Caco-2 (cell line): ENCODE measurements around the gene SORL1-AS1.

Experiments
- BruUV-seq: library from RNA; stranded (reverse); fragments of 400-500 nt; replicated peaks from 2 replicates; lab custom pipeline; 2021; lab: Mats Ljungman, UMichigan
- CTCF ChIA-PET: fragments of 300-600 bp; sonication (Branson Sonifier 250); formaldehyde crosslinking; loops from one replicate; lab custom pipeline; 2022; ENCODE audit warnings: antibody characterized with exemption; lab: Charles Lee
- POLR2A ChIA-PET: fragments of 300-600 bp; sonication (Branson Sonifier 250); formaldehyde crosslinking; loops from one replicate; lab custom pipeline; 2022; ENCODE audit warnings: antibody characterized with exemption; lab: Charles Lee
- DNase-seq, 2 experiments: peaks; one replicate each; pipeline versions ENCODE4 v3.0.0 to v3.0.0-alpha.2; 2020 to 2022
- H3K27me3 ChIP-seq: replicated peaks from 2 replicates; pipeline ENCODE4 v1.6.0; 2011; ENCODE audit warnings: low read length; ENCODE audit not compliant: control insufficient read depth, insufficient read depth
- H3K36me3 ChIP-seq: 2 replicates; pipeline ENCODE4 v1.5.1; 2011; ENCODE audit warnings: low read length; ENCODE audit not compliant: control insufficient read depth, insufficient read depth
- H3K4me1 ChIP-seq: fragments of 250-450 bp; sonication (Bioruptor Pico); 2 replicates; pipeline ENCODE4 v1.5.1; 2020; ENCODE audit warnings: mild to moderate bottlenecking
- H3K4me3 ChIP-seq: 2 replicates; pipeline ENCODE4 v1.5.1; 2011; ENCODE audit warnings: low read depth, mild to moderate bottlenecking, control low read depth, low read length
- H3K9me3 ChIP-seq: fragments of 250-450 bp; sonication (Bioruptor Pico); 2 replicates; pipeline ENCODE4 v1.5.1; 2020; ENCODE audit warnings: mild to moderate bottlenecking, moderate library complexity
- H3K27ac Mint-ChIP-seq: one replicate; pipeline ENCODE4 v1.8.0; 2022; ENCODE audit warnings: mixed read lengths; ENCODE audit not compliant: unreplicated experiment
- H3K27me3 Mint-ChIP-seq: one replicate; pipeline ENCODE4 v1.8.0; 2022; ENCODE audit warnings: mixed read lengths; ENCODE audit not compliant: insufficient read depth, unreplicated experiment
- H3K36me3 Mint-ChIP-seq: one replicate; pipeline ENCODE4 v1.8.0; 2022; ENCODE audit warnings: mild to moderate bottlenecking, mixed read lengths; ENCODE audit not compliant: insufficient read depth, unreplicated experiment
- H3K4me1 Mint-ChIP-seq: one replicate; pipeline ENCODE4 v1.8.0; 2022; ENCODE audit warnings: low read depth, mixed read lengths; ENCODE audit not compliant: unreplicated experiment
- H3K4me3 Mint-ChIP-seq: one replicate; pipeline ENCODE4 v1.8.0; 2022; ENCODE audit warnings: mild to moderate bottlenecking, moderate library complexity, mixed read lengths; ENCODE audit not compliant: unreplicated experiment
- H3K9me3 Mint-ChIP-seq: one replicate; pipeline ENCODE4 v1.8.0; 2022; ENCODE audit warnings: mixed read lengths; ENCODE audit not compliant: unreplicated experiment
- intact Hi-C: fragments of 100-400 bp; cut with micrococcal nuclease; formaldehyde crosslinking; loops from one replicate; pipeline ENCODE4 v1.10.0; 2022; ENCODE audit not compliant: unreplicated experiment
- TF ChIP-seq, protein P1 (sequence below), 2 experiments: fragments of 200-600 bp in 1 of 2; IDR thresholded peaks; 1 replicate in 1 of 2; 2 replicates in 1 of 2; pipeline versions ENCODE4 v1.5.1 to v1.8.0; 2011 to 2022; ENCODE audit warnings: antibody characterized with exemption in 1 of 2, control low read depth in 1 of 2, inconsistent platforms in 1 of 2, low read depth in 1 of 2, low read length in 1 of 2, mild to moderate bottlenecking in 1 of 2, moderate library complexity in 1 of 2; ENCODE audit not compliant: insufficient read depth in 1 of 2, severe bottlenecking in 1 of 2, unreplicated experiment in 1 of 2

The SORL1-AS1 gene

DNA sequence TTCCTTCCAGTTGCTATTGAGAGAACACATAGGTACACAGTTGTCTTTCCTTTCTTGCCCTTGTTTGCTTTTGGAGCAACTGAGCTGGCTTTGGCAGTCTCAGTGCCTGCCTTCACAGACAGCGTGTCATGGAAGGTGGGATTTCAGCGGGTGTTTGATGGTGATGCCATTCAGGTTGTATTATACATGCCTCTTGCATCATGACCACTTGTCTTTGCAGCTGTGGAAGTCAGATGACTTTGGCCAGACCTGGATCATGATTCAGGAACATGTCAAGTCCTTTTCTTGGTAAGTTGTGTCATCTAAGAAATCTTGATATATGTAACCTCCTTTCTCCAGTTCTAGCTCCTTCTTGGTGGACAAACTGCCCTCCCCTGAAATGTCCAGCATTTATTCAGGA lies 37.1 kb upstream of the SORL1-AS1 start:
- Histone ChIP-seq H3K9me3 (no peaks in the 10 kb centered on the region), H3K36me3 (no peaks in the 10 kb centered on the region), H3K4me1 (no peaks in the 10 kb centered on the region), H3K27me3 (no peaks in the 10 kb centered on the region), H3K4me3 (no peak overlapping the region)
- DNase-seq, result no peak
- Mint-ChIP-seq H3K36me3 (no peaks in the 10 kb centered on the region), H3K9me3 (no peaks in the 10 kb centered on the region), H3K4me3 (no peak overlapping the region), H3K4me1 (no peaks in the 10 kb centered on the region), H3K27me3 (no peaks in the 10 kb centered on the region), H3K27ac (no peak overlapping the region)
- TF ChIP-seq, protein P1, sequence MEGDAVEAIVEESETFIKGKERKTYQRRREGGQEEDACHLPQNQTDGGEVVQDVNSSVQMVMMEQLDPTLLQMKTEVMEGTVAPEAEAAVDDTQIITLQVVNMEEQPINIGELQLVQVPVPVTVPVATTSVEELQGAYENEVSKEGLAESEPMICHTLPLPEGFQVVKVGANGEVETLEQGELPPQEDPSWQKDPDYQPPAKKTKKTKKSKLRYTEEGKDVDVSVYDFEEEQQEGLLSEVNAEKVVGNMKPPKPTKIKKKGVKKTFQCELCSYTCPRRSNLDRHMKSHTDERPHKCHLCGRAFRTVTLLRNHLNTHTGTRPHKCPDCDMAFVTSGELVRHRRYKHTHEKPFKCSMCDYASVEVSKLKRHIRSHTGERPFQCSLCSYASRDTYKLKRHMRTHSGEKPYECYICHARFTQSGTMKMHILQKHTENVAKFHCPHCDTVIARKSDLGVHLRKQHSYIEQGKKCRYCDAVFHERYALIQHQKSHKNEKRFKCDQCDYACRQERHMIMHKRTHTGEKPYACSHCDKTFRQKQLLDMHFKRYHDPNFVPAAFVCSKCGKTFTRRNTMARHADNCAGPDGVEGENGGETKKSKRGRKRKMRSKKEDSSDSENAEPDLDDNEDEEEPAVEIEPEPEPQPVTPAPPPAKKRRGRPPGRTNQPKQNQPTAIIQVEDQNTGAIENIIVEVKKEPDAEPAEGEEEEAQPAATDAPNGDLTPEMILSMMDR (IDR thresholded peaks at IDR 0.05; ENCODE audit: insufficient read depth in 1 of 2, low read depth in 1 of 2, low read length in 1 of 2, severe bottlenecking in 1 of 2, unreplicated experiment in 1 of 2), result no peak
- ChIA-PET POLR2A (no interaction called here), CTCF (no interaction called here)
- intact Hi-C loops, result no loop called here
- BruUV-seq, result no TSS peak

DNA sequence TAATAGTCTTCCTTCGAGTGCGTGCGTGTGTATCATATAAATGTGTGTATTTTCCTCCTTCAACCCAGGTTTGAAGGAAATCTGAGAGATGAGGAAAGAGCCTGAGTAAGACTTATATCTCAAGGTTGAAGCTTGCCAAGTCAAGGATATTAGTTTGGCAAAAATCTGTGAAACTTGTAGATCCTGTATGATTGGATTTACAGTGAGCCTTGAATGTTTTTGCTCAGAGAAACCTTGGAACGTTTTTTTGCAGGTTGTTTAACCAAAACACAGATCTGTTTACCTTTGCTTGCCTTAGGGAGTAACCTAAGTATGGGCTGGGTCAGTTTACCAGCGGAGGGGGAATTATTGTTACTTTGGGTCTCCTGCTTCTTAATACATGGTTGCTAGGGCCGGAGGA lies 35.9 kb upstream of the SORL1-AS1 start:
- H3K36me3 ChIP-seq, result no peaks in the 10 kb centered on the region
- H3K9me3 Mint-ChIP-seq, result no peaks in the 10 kb centered on the region
- TF ChIP-seq, protein P1 (IDR thresholded peaks at IDR 0.05; ENCODE audit: insufficient read depth in 1 of 2, low read depth in 1 of 2, low read length in 1 of 2, severe bottlenecking in 1 of 2, unreplicated experiment in 1 of 2), result no peak
- no peaks in the 10 kb centered on the region for H3K27me3 Mint-ChIP-seq
- intact Hi-C loops, result no loop called here
- H3K4me3 ChIP-seq, result no peak overlapping the region
- BruUV-seq, result no TSS peak
- H3K36me3 Mint-ChIP-seq, result no peaks in the 10 kb centered on the region
- no peak overlapping the region for H3K4me3 Mint-ChIP-seq
- no peaks in the 10 kb centered on the region for H3K27me3 ChIP-seq
- no peaks in the 10 kb centered on the region for H3K9me3 ChIP-seq
- H3K27ac Mint-ChIP-seq, result no peak overlapping the region
- H3K4me1 ChIP-seq, result no peaks in the 10 kb centered on the region
- DNase-seq, result no peak
- CTCF ChIA-PET, result no interaction called here
- H3K4me1 Mint-ChIP-seq, result no peaks in the 10 kb centered on the region
- POLR2A ChIA-PET, result no interaction called here

GRCh38 chr11:121488170-121488569 lies 35.4 kb upstream of the SORL1-AS1 start:
- Histone ChIP-seq H3K9me3 (no peaks in the 10 kb centered on the region), H3K36me3 (no peaks in the 10 kb centered on the region), H3K4me3 (no peak overlapping the region), H3K4me1 (no peaks in the 10 kb centered on the region), H3K27me3 (no peaks in the 10 kb centered on the region)
- Mint-ChIP-seq H3K36me3 (no peaks in the 10 kb centered on the region), H3K4me1 (no peaks in the 10 kb centered on the region), H3K9me3 (no peaks in the 10 kb centered on the region), H3K27ac (no peak overlapping the region), H3K4me3 (no peak overlapping the region), H3K27me3 (no peaks in the 10 kb centered on the region)
- TF ChIP-seq, protein P1 (IDR thresholded peaks at IDR 0.05; ENCODE audit: insufficient read depth in 1 of 2, low read depth in 1 of 2, low read length in 1 of 2, severe bottlenecking in 1 of 2, unreplicated experiment in 1 of 2), result no peak
- BruUV-seq, result no TSS peak
- POLR2A ChIA-PET, result no interaction called here
- intact Hi-C loops, result no loop called here
- CTCF ChIA-PET, result no interaction called here
- no peak for DNase-seq
